ENCODE data around the gene PRCD. TPM values are rescaled to one million over a fixed set of nuclear protein-coding genes. Genes with fewer than 3 reads are reported as not detected.

PRCD gene
- total RNA-seq = 2.2 TPM
- not detected for polyA plus RNA-seq (ENCODE audit: insufficient read depth, low read depth, low replicate concordance)
- long read RNA-seq, donor 1 = 0 reads
- long read RNA-seq, donor 2, partial matches to known transcripts = 0 of 12 reads
- long read RNA-seq, donor 2, other reads (novel, unspliced or antisense) = 12 of 12 reads
- long read RNA-seq, donor 3 = 0 reads
- long read RNA-seq, donor 4 = 0 reads
- long read RNA-seq, donor 5 = 0 reads
- long read RNA-seq, donor 6 = 0 reads
- long read RNA-seq, donor 7, partial matches to known transcripts = 0 of 11 reads
- long read RNA-seq, donor 7, other reads (novel, unspliced or antisense) = 11 of 11 reads
- long read RNA-seq, donor 8 = 0 reads
- long read RNA-seq, donor 9 = 0 reads
- long read RNA-seq, donor 10 = 0 reads

- H3K27ac ChIP-seq (ENCODE audit: low read depth in 2 of 2, low read length in 2 of 2) = no peak within 1 kb of the TSS
- DNase-seq = peak in 2 of 5 donors; percentile 59 to 65
- intact Hi-C loops (cut with DNase I) = no loop called here
- no peaks in the 10 kb centered on the region for H3K27me3 ChIP-seq (ENCODE audit: control insufficient read depth, insufficient read depth, low read length)
- peaks cover 0 to 21% (median 7%) of the 10 kb centered on the region in 3 donors for H3K4me1 ChIP-seq (ENCODE audit: control insufficient read depth in 2 of 3, insufficient read depth in 2 of 3, low read depth in 1 of 3, low read length in 3 of 3)
- H3K9ac ChIP-seq (ENCODE audit: low read length in 3 of 3) = peak within 1 kb of the TSS; percentile 16 to 46 (median 31)
- H3K36me3 ChIP-seq (ENCODE audit: control insufficient read depth in 2 of 3, insufficient read depth in 3 of 3, low read length in 3 of 3) = no peaks in the 10 kb centered on the region
- no peaks in the 10 kb centered on the region for H3K9me3 ChIP-seq (ENCODE audit: control insufficient read depth in 2 of 3, insufficient read depth in 1 of 3, low read length in 3 of 3)
- no peak for FAIRE-seq
- TF ChIP-seq CTCF (IDR thresholded peaks at IDR 0.05; ENCODE audit: borderline replicate concordance, extremely low read depth, insufficient read depth) = no peak
- peak within 1 kb of the TSS; percentile 40 to 61 (median 56) for H3K4me3 ChIP-seq (ENCODE audit: low read length in 3 of 3)
Measured at GRCh38 chr17:76539631-76540271, at the start of gene PRCD. Gene PRCD (plus strand): TSS chr17:76540044. CDS start chr17:76540142, 98 bp downstream.

GRCh38 chr17:76490112-76490710, 49.6 kb upstream of the PRCD start:
- DNase-seq (peak in 1 of 5 donors; percentile 66), FAIRE-seq (no peak)
- H3K4me1 ChIP-seq (ENCODE audit: control insufficient read depth in 2 of 3, insufficient read depth in 2 of 3, low read depth in 1 of 3, low read length in 3 of 3) = peaks cover 0 to 14% (median 4%) of the 10 kb centered on the region in 3 donors
- no peaks in the 10 kb centered on the region for H3K27me3 ChIP-seq (ENCODE audit: control insufficient read depth, insufficient read depth, low read length)
- intact Hi-C loops (cut with DNase I) = no loop called here
- no peaks in the 10 kb centered on the region for H3K36me3 ChIP-seq (ENCODE audit: control insufficient read depth in 2 of 3, insufficient read depth in 3 of 3, low read length in 3 of 3)
- no peak overlapping the region for H3K27ac ChIP-seq (ENCODE audit: low read depth in 2 of 2, low read length in 2 of 2)
- no peaks in the 10 kb centered on the region for H3K9me3 ChIP-seq (ENCODE audit: control insufficient read depth in 2 of 3, insufficient read depth in 1 of 3, low read length in 3 of 3)
- H3K4me3 ChIP-seq (ENCODE audit: low read length in 3 of 3) = no peak overlapping the region
- TF ChIP-seq CTCF (IDR thresholded peaks at IDR 0.05; ENCODE audit: borderline replicate concordance, extremely low read depth, insufficient read depth) = no peak
- H3K9ac ChIP-seq (ENCODE audit: low read length in 3 of 3) = no peak overlapping the region

GRCh38 chr17:76491271-76492122, 48.3 kb upstream of the PRCD start:
- DNase-seq = peak in 1 of 5 donors; percentile 80
- no peaks in the 10 kb centered on the region for H3K27me3 ChIP-seq (ENCODE audit: control insufficient read depth, insufficient read depth, low read length)
- H3K27ac ChIP-seq (ENCODE audit: low read depth in 2 of 2, low read length in 2 of 2) = no peak overlapping the region
- no peak for TF ChIP-seq CTCF (IDR thresholded peaks at IDR 0.05; ENCODE audit: borderline replicate concordance, extremely low read depth, insufficient read depth)
- no peak overlapping the region for H3K4me3 ChIP-seq (ENCODE audit: low read length in 3 of 3)
- no peak for FAIRE-seq
- peaks cover 0 to 16% (median 4%) of the 10 kb centered on the region in 3 donors for H3K4me1 ChIP-seq (ENCODE audit: control insufficient read depth in 2 of 3, insufficient read depth in 2 of 3, low read depth in 1 of 3, low read length in 3 of 3)
- no peak overlapping the region for H3K9ac ChIP-seq (ENCODE audit: low read length in 3 of 3)
- H3K36me3 ChIP-seq (ENCODE audit: control insufficient read depth in 2 of 3, insufficient read depth in 3 of 3, low read length in 3 of 3) = no peaks in the 10 kb centered on the region
- intact Hi-C loops (cut with DNase I) = no loop called here
- H3K9me3 ChIP-seq (ENCODE audit: control insufficient read depth in 2 of 3, insufficient read depth in 1 of 3, low read length in 3 of 3) = no peaks in the 10 kb centered on the region
